Measurements from ENCODE around the gene NOD1.
A peak's percentile ranks its signal among the peaks of the same experiment; 100 is the strongest.

The NOD1 gene

GRCh38 chr7:30470163-30470770 lies 8.3 kb downstream of the NOD1 start:
- DNase-seq, result peak; percentile 87 to 88

- peak; percentile 87 to 94 for DNase-seq
Observed at GRCh38 chr7:30469303-30469702, 9.3 kb downstream of the NOD1 start.

- DNase-seq, result no peak
Observed at GRCh38 chr7:30468791-30469190, 9.8 kb downstream of the NOD1 start.

- DNase-seq, result no peak
Observed at GRCh38 chr7:30468041-30468440, 10.5 kb downstream of the NOD1 start.

- DNase-seq, result no peak
Observed at GRCh38 chr7:30467271-30467670, 11.3 kb downstream of the NOD1 start.

GRCh38 chr7:30466266-30466665 lies 12.3 kb downstream of the NOD1 start:
- DNase-seq, result peak in 1 of 2 experiments; percentile 63

- DNase-seq, result peak; percentile 48 to 81
Observed at GRCh38 chr7:30465811-30466180, 12.8 kb downstream of the NOD1 start.

GRCh38 chr7:30465046-30465810 lies 13.4 kb downstream of the NOD1 start:
- DNase-seq, result no peak

GRCh38 chr7:30464231-30464671 lies 14.3 kb downstream of the NOD1 start:
- DNase-seq, result no peak

GRCh38 chr7:30463405-30464145 lies 15.0 kb downstream of the NOD1 start:
- no peak for DNase-seq

- no peak for DNase-seq
Observed at GRCh38 chr7:30462179-30462578, 16.4 kb downstream of the NOD1 start.

GRCh38 chr7:30460246-30460633 lies 18.3 kb downstream of the NOD1 start:
- no peak for DNase-seq

GRCh38 chr7:30459591-30460245 lies 18.9 kb downstream of the NOD1 start:
- no peak for DNase-seq

- DNase-seq, result no peak
Observed at GRCh38 chr7:30458311-30458710, 20.3 kb downstream of the NOD1 start.

GRCh38 chr7:30453921-30454320 lies 24.7 kb downstream of the NOD1 start:
- DNase-seq, result peak in 1 of 2 experiments; percentile 63

- DNase-seq, result peak in 1 of 2 experiments; percentile 59
Observed at GRCh38 chr7:30453016-30453415, 25.6 kb downstream of the NOD1 start.

GRCh38 chr7:30452280-30452930 lies 26.2 kb downstream of the NOD1 start:
- no peak for DNase-seq

GRCh38 chr7:30451539-30452279 lies 26.9 kb downstream of the NOD1 start:
- DNase-seq, result no peak

GRCh38 chr7:30450983-30451497 lies 27.5 kb downstream of the NOD1 start:
- DNase-seq, result no peak

- DNase-seq, result no peak
Observed at GRCh38 chr7:30450240-30450982, 28.2 kb downstream of the NOD1 start.
